Activated naive CD8-positive, alpha-beta T cell treated with anti-CD3 and anti-CD28 coated beads, Interleukin-2, amount 50 U/mL, for 24 hours (primary cell): ENCODE data around the gene SLC27A4.

ENCODE experiments used
- ATAC-seq: fragments of 150-1000 bp; cut with Tn5 transposase; one replicate; pipeline ENCODE4 v1.10.0; 2021
- DNase-seq: peaks from one replicate; pipeline ENCODE4 v3.0.0; 2021
- H3K27ac Mint-ChIP-seq: one replicate; pipeline ENCODE4 v1.8.0; 2021; ENCODE audit warnings: mild to moderate bottlenecking, mixed read lengths
- H3K27me3 Mint-ChIP-seq: one replicate; pipeline ENCODE4 v1.8.0; 2021; ENCODE audit warnings: mixed read lengths
- H3K36me3 Mint-ChIP-seq: one replicate; pipeline ENCODE4 v1.8.0; 2021; ENCODE audit warnings: low read depth, mixed read lengths
- H3K4me1 Mint-ChIP-seq: one replicate; pipeline ENCODE4 v1.8.0; 2021; ENCODE audit warnings: mixed read lengths
- H3K4me3 Mint-ChIP-seq: one replicate; pipeline ENCODE4 v1.8.0; 2021; ENCODE audit warnings: mild to moderate bottlenecking, moderate library complexity, mixed read lengths
- H3K9me3 Mint-ChIP-seq: one replicate; pipeline ENCODE4 v1.8.0; 2021; ENCODE audit warnings: mixed read lengths

The SLC27A4 gene

DNA sequence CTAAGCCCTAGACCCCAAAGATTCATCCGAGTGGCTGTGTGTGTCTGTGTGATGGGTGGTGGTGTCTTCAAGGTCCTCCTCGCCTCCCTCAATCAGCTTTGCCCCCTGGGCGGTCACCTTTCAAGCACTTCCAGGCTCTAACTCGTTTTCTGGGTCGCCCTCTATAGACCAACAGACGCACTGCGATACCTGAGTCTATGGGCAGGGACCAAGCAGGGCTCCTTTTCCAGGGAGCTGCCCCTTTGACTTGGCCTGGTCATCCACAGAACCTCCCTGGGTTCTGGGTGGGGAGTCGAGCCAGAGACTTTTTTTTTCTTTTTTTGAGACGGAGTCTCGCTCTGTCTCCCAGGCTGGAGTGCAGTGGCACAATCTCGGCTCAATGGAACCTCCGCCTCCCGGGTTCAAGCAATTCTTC lies 1.1 kb downstream of the SLC27A4 start:
- no peaks in the 10 kb centered on the region for H3K9me3 Mint-ChIP-seq
- H3K27me3 Mint-ChIP-seq = no peaks in the 10 kb centered on the region
- H3K27ac Mint-ChIP-seq = peak overlapping the region; percentile 86
- DNase-seq = peak; percentile 73
- peaks cover 9% of the 10 kb centered on the region for H3K36me3 Mint-ChIP-seq
- ATAC-seq = peak; percentile 57
- H3K4me3 Mint-ChIP-seq = peak overlapping the region; percentile 92
- peaks cover 12% of the 10 kb centered on the region for H3K4me1 Mint-ChIP-seq

DNA sequence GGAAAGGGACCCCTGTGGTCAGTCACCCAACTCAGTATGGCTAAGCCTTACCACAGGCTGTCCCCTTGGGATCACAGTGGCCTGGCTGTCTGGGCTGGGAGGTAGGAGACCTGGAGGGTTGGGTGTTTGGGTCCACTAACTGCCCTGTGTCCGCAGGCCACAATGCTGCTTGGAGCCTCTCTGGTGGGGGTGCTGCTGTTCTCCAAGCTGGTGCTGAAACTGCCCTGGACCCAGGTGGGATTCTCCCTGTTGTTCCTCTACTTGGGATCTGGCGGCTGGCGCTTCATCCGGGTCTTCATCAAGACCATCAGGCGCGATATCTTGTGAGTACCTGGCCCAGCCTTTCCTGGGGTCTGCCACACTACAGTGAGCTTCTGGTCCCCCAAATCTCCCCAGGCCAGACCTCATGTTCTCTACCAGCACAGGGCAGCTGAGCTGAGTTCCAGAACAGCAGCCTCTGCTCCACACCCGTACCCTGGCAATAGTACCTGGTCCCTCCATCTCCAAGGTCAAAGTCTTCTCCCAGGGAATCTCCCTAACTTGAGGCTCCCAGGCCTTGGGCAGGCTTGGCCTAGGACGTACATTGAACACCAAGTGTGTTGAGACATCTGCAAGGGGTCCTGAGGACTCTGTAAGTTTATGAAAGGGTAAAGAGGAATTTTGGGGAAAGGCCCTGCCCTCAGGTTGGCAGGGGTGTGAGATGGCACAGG lies 2.8 kb downstream of the SLC27A4 start:
- H3K27ac Mint-ChIP-seq = no peak overlapping the region
- ATAC-seq (no peak), DNase-seq (no peak)
- no peak overlapping the region for H3K4me3 Mint-ChIP-seq
- H3K27me3 Mint-ChIP-seq = no peaks in the 10 kb centered on the region
- no peaks in the 10 kb centered on the region for H3K9me3 Mint-ChIP-seq
- H3K4me1 Mint-ChIP-seq = peaks cover 12% of the 10 kb centered on the region
- H3K36me3 Mint-ChIP-seq = peaks cover 11% of the 10 kb centered on the region

DNA sequence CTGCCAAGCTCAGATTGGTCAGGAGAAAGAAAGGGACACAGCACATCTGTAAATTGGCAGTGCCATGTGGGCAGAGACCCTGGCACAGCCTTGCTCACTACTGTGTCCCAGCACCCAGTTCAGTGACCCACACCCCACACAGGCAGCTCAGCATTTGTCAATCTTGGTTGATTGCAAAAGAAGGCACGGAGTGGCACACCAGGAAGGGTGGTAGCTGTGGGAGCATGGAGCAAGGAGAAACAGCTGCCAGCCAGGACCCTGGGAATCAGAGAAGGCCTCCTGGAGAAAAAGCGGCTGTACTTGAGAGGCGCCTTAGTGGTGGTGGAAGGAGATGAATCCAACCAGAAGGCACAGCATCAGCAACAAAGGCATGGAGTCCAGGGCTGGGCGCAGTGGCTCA lies 3.5 kb downstream of the SLC27A4 start:
- Mint-ChIP-seq H3K9me3 (no peaks in the 10 kb centered on the region), H3K4me1 (peaks cover 12% of the 10 kb centered on the region), H3K36me3 (peaks cover 11% of the 10 kb centered on the region), H3K27me3 (no peaks in the 10 kb centered on the region), H3K27ac (no peak overlapping the region), H3K4me3 (no peak overlapping the region)
- DNase-seq (no peak), ATAC-seq (no peak)

DNA sequence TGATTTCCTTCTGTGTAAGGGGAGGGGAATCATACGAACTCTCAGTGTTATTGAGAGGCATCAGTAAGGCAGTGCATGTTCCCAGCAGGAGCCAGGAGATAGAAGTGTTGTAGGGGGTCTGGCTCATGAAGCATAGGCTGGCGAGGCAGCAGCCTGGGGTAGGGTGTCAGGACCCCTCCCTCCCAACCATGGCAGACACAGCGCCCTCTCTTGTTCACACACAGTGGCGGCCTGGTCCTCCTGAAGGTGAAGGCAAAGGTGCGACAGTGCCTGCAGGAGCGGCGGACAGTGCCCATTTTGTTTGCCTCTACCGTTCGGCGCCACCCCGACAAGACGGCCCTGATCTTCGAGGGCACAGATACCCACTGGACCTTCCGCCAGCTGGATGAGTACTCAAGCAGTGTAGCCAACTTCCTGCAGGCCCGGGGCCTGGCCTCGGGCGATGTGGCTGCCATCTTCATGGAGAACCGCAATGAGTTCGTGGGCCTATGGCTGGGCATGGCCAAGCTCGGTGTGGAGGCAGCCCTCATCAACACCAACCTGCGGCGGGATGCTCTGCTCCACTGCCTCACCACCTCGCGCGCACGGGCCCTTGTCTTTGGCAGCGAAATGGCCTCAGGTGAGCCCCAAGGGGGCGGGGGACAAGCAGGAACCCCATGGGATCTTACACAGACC lies 4.7 kb downstream of the SLC27A4 start:
- Mint-ChIP-seq H3K36me3 (peaks cover 11% of the 10 kb centered on the region), H3K4me1 (peaks cover 9% of the 10 kb centered on the region), H3K4me3 (no peak overlapping the region), H3K27ac (no peak overlapping the region), H3K27me3 (no peaks in the 10 kb centered on the region), H3K9me3 (no peaks in the 10 kb centered on the region)
- ATAC-seq = no peak
- DNase-seq = no peak

DNA sequence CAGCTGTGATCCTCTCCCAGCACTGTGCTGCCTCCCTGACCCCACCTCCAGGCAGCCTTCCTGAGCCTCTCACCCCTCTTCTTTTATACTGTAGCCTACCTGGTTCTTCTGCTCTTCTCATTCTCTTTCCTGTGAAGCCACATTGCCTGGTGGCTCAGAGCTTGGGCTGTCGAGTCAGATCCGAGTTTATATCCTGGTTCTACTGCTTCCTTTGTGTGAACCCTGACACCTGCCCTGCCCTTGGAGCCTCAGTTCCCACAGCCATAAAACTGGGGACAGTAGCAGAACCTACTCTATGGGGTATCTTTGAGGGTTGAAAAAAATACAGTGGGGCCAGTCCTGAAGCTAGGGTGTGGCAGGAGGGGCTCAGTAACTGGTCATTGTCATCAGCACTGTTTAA lies 8.8 kb downstream of the SLC27A4 start:
- H3K4me1 Mint-ChIP-seq = no peaks in the 10 kb centered on the region
- H3K27ac Mint-ChIP-seq = no peak overlapping the region
- no peaks in the 10 kb centered on the region for H3K9me3 Mint-ChIP-seq
- no peak overlapping the region for H3K4me3 Mint-ChIP-seq
- no peak for ATAC-seq
- no peaks in the 10 kb centered on the region for H3K27me3 Mint-ChIP-seq
- peaks cover 15% of the 10 kb centered on the region for H3K36me3 Mint-ChIP-seq
- DNase-seq = no peak

DNA sequence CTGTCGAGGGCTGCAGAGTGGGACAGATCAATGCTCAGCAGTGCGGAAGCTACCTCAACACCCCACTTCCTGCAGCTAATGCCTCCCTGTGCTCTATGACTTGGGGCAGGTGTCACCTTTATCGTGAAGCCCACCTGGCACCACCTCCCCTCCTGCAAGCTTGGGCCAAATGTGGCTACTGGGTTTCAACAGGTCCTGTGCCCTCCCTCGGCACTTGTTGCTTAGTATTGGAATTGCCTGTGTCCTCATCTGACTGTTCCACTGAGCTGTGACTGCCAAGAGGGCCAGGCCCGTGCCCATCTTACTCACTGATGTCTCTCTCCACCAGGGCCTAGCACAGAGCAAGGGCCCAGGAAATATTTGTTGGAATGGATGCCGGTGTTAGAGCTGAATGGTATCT lies 9.4 kb downstream of the SLC27A4 start:
- H3K4me3 Mint-ChIP-seq = no peak overlapping the region
- ATAC-seq = no peak
- DNase-seq = no peak
- no peaks in the 10 kb centered on the region for H3K9me3 Mint-ChIP-seq
- no peak overlapping the region for H3K27ac Mint-ChIP-seq
- H3K4me1 Mint-ChIP-seq = no peaks in the 10 kb centered on the region
- H3K36me3 Mint-ChIP-seq = peaks cover 15% of the 10 kb centered on the region
- H3K27me3 Mint-ChIP-seq = no peaks in the 10 kb centered on the region

DNA sequence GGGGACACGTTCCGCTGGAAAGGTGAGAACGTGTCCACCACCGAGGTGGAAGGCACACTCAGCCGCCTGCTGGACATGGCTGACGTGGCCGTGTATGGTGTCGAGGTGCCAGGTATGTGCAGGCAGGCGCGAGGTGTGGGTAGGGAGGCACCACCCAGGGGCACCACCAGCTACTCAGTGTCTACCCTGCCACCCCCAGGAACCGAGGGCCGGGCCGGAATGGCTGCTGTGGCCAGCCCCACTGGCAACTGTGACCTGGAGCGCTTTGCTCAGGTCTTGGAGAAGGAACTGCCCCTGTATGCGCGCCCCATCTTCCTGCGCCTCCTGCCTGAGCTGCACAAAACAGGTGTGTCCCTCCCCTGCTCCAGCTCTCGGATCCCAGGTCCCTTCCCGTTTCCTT lies 15.1 kb downstream of the SLC27A4 start:
- no peaks in the 10 kb centered on the region for H3K27me3 Mint-ChIP-seq
- no peak overlapping the region for H3K27ac Mint-ChIP-seq
- ATAC-seq (no peak), DNase-seq (no peak)
- no peak overlapping the region for H3K4me3 Mint-ChIP-seq
- no peaks in the 10 kb centered on the region for H3K4me1 Mint-ChIP-seq
- H3K9me3 Mint-ChIP-seq = no peaks in the 10 kb centered on the region
- peaks cover 18% of the 10 kb centered on the region for H3K36me3 Mint-ChIP-seq

DNA sequence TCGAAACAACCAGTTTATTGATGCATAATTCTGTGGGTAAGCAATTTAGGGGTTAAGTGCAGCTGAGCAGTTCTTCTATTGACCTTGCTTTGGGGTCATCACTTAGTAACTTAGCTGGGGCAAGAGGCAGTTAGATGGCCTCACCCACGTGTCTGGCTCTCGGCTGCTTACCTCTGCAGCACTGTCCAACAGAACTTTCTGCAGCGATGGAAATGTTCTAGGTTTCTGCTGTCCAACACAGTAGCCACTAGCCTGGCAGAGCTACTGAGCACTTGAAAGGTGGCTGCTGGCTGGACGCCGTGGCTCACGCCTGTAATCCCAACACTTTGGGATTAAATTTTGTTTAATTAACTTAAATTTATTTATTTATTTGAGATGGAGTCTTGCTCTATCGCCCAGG lies 17.8 kb downstream of the SLC27A4 start:
- H3K9me3 Mint-ChIP-seq = no peaks in the 10 kb centered on the region
- no peak overlapping the region for H3K4me3 Mint-ChIP-seq
- no peaks in the 10 kb centered on the region for H3K27me3 Mint-ChIP-seq
- peaks cover 12% of the 10 kb centered on the region for H3K36me3 Mint-ChIP-seq
- ATAC-seq (no peak), DNase-seq (no peak)
- H3K27ac Mint-ChIP-seq = no peak overlapping the region
- H3K4me1 Mint-ChIP-seq = peaks cover 13% of the 10 kb centered on the region

DNA sequence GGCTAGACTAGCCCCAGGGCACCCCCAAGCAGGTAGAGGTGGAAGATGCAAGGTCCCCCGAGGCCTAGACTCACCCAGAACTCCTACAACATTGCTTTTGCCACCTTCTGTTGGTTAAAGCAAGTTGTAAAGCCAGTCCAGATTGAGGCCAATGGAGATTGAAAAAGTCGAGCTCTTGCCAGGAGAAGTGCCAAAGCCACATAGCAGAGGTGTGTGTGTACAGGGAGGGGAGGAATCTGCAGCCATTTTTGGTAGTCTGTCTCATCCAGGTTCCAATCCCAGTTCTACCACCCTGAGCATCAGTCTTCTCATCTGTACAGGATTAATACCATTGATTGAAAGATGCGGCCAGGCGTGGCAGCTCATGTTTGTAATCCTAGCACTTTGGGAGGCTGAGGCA lies 18.5 kb downstream of the SLC27A4 start:
- no peak for DNase-seq
- Mint-ChIP-seq H3K27ac (no peak overlapping the region), H3K36me3 (peaks cover 9% of the 10 kb centered on the region), H3K4me3 (no peak overlapping the region), H3K27me3 (no peaks in the 10 kb centered on the region), H3K4me1 (peaks cover 13% of the 10 kb centered on the region), H3K9me3 (no peaks in the 10 kb centered on the region)
- ATAC-seq = no peak

DNA sequence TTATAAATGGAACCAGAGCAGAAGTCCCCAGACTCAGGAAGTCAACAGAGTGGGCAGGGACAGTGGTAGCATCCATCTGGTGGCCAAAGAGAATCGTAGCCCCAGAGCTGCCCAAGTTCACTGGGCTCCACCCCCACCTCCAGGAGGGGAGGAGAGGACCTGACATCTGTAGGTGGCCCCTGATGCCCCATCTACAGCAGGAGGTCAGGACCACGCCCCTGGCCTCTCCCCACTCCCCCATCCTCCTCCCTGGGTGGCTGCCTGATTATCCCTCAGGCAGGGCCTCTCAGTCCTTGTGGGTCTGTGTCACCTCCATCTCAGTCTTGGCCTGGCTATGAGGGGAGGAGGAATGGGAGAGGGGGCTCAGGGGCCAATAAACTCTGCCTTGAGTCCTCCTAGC lies 20.5 kb downstream of the SLC27A4 start:
- Mint-ChIP-seq H3K4me1 (peaks cover 25% of the 10 kb centered on the region), H3K9me3 (no peaks in the 10 kb centered on the region), H3K36me3 (peaks cover 3% of the 10 kb centered on the region), H3K4me3 (no peak overlapping the region), H3K27ac (no peak overlapping the region), H3K27me3 (no peaks in the 10 kb centered on the region)
- DNase-seq = no peak
- no peak for ATAC-seq

DNA sequence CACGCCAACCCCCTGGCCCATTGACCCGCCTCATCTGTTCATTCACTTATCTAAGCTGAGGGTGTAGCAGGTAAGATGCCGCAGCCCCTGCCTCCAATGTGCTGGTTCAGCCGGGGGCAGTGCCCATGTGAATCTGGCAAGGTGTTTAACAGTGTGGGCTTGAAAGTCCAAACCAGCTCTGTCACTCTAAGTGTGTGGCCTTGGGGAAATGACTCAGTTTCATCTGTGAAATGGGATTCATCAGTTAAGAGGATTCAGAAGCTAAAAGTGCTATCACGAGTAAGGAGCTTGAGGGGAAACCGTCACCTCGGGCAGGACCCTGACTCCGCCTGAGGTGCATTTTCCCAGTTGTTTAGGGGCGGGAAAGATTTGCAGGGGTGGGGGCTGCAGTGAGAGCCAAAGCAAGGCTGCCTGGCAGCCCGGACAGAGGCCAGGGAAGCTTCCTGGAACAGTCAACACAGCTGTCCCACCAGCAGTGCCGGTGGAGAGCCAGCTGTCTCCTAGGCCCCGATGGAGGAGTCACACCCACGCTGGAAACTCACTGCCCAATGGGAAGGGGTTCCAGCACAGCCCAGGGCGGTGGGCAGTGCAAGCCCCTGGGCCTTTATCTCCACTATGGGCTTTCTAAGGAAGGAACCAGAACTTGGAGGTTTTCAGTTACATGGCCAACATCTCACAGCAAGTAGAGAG lies 21.1 kb downstream of the SLC27A4 start:
- DNase-seq (no peak), ATAC-seq (peak; percentile 3)
- Mint-ChIP-seq H3K27ac (peak overlapping the region; percentile 17), H3K9me3 (no peaks in the 10 kb centered on the region), H3K27me3 (no peaks in the 10 kb centered on the region), H3K36me3 (no peaks in the 10 kb centered on the region), H3K4me3 (peak overlapping the region; percentile 59), H3K4me1 (peaks cover 25% of the 10 kb centered on the region)

DNA sequence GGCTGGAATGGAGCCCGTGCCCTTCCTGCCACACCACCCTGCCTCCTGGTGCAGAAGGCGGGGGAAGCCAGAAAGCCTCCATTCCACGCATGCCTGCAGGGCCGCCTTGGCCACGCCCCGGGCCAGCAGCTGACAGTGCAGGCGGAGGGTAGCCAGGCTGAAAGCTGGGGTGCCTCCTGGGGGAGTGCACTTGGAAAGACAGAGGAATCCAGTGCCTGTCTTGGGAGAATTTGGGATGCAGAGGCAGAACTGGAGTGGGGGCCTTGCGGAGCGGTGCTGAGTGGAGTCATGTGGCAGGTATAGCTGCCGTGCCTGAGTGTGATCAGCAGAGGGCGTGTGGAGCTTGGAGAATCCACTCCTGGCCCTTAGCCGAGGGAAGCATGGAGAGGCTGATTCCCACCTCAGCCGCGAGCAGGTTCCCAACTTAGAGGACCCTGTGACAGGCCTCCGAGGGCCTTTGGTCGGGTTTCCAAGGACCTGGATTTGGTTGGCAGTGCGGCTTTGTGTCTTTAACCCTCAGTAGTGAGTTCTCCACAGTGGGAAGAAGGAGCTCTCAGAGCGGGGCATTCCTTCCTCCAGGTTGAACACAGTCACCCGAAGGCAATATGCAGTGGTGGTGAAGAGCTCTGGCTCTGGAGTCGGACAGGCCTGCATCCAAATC lies 21.8 kb downstream of the SLC27A4 start:
- no peaks in the 10 kb centered on the region for H3K27me3 Mint-ChIP-seq
- DNase-seq (peak; percentile 73), ATAC-seq (peak; percentile 89)
- no peak overlapping the region for H3K27ac Mint-ChIP-seq
- no peaks in the 10 kb centered on the region for H3K9me3 Mint-ChIP-seq
- H3K36me3 Mint-ChIP-seq = no peaks in the 10 kb centered on the region
- H3K4me3 Mint-ChIP-seq = peak overlapping the region; percentile 59
- peaks cover 25% of the 10 kb centered on the region for H3K4me1 Mint-ChIP-seq

DNA sequence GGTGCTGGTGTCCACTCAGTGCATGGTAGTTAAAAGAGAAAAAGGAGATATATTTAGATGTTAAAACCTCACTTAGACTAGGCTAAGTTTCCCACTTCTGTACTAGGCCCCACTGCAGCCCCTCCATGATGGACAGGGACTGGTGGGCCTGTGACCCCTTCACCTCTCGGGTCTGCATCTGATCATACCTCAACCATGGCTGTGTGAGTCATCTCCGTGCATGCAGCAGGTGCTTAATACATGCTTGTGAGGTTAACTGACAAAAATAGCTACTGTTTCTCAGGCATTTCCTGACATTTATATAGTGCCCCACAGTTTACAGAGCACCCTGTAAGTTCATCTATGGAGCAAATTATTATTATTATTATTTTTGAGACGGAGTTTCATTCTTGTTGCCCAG lies 22.4 kb downstream of the SLC27A4 start:
- ATAC-seq (no peak), DNase-seq (no peak)
- Mint-ChIP-seq H3K36me3 (no peaks in the 10 kb centered on the region), H3K4me3 (no peak overlapping the region), H3K9me3 (no peaks in the 10 kb centered on the region), H3K27ac (no peak overlapping the region), H3K4me1 (peaks cover 25% of the 10 kb centered on the region), H3K27me3 (no peaks in the 10 kb centered on the region)

DNA sequence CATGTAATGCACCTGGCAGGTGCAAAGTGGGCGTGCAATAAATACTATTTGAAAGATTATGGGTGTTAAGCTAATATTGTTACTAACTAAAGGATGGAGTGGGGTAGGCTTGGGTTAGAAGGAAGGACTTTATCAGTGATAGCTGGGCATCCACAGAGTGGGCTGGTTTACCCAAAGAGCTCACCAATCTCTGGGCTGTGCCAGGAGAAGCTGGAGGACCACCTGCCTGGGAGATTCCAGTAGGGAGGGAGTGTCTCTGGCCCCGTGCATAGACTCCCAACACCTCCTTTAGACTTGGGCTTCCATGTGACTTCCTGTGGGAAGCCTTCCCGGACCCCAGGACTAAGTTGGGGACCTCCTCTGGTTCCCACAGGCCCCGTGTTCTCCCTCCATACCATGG lies 25.2 kb downstream of the SLC27A4 start:
- H3K4me3 Mint-ChIP-seq = no peak overlapping the region
- no peak overlapping the region for H3K27ac Mint-ChIP-seq
- H3K36me3 Mint-ChIP-seq = no peaks in the 10 kb centered on the region
- DNase-seq = no peak
- H3K27me3 Mint-ChIP-seq = no peaks in the 10 kb centered on the region
- peaks cover 29% of the 10 kb centered on the region for H3K4me1 Mint-ChIP-seq
- ATAC-seq = no peak
- no peaks in the 10 kb centered on the region for H3K9me3 Mint-ChIP-seq
